Pancreas (tissue), 10 donors: Measurements from ENCODE around the gene NBEA. TPM values are rescaled to one million over a fixed set of nuclear protein-coding genes. Genes with fewer than 3 reads are reported as not detected.

Experiments used
- ATAC-seq, 4 donors: fragments of 200-7000 bp; cut with Tn5 transposase; one replicate each; pipeline versions ENCODE4 v1.8.0 to v1.9.1; 2020; ENCODE audit warnings: mild to moderate bottlenecking in 4 of 4, moderate library complexity in 4 of 4
- DNase-seq, 6 donors: peaks; one replicate each; pipeline ENCODE4 v3.0.0-alpha.2; 2020
- FAIRE-seq: peaks from 2 replicates; lab custom pipeline; 2012; peaks lifted over from hg19 to GRCh38; lab: Jason Lieb, UNC
- H3K27ac ChIP-seq, 4 donors: fragments of 200-600 bp; sonication (generic); 1 replicate in 3 of 4; 2 replicates in 1 of 4; pipeline versions ENCODE4 v1.5.0 to v1.8.0; 2020
- H3K27me3 ChIP-seq, 4 donors: fragments of 200-600 bp; one replicate each; pipeline ENCODE4 v1.8.0; 2021
- H3K36me3 ChIP-seq, 3 donors: fragments of 200-600 bp; sonication (generic) in 1 of 3; one replicate each; pipeline versions ENCODE4 v1.5.0 to v1.8.0; 2020 to 2021
- H3K4me1 ChIP-seq, 3 donors: fragments of 200-600 bp; one replicate each; pipeline ENCODE4 v1.8.0; 2021
- H3K4me3 ChIP-seq, 4 donors: fragments of 200-600 bp; sonication (generic) in 2 of 4; one replicate each; pipeline versions ENCODE4 v1.5.0 to v1.8.0; 2020 to 2021
- H3K9me3 ChIP-seq, 4 donors: fragments of 200-600 bp; one replicate each; pipeline ENCODE4 v1.8.0; 2021
- WGBS, 2 donors: extraction: QIAGEN DNeasy Blood & Tissue Kit; methylation state at CpG; one replicate each; pipeline ENCODE4 v1.1.7; 2013; 5-methylcytosine and 5-hydroxymethylcytosine counted together
- intact Hi-C, 3 donors: fragments of 100-400 bp; cut with DNase I; formaldehyde crosslinking; loops; one replicate each; pipeline versions ENCODE4 v1.11.1 to v1.14.2; 2022
- polyA plus RNA-seq, 2 donors: library from polyadenylated mRNA; stranded (reverse); fragments of 200-250 nt; gene quantifications; one replicate each; pipeline ENCODE4 v1.2.3, GENCODE V29; 2013
- total RNA-seq, 6 donors: library from RNA; stranded (reverse); fragmentation: NEBNext Ultra II Directional in 4 of 6; extraction: Animal tissue kit (Norgen Biotek cat#: 25700) in 4 of 6; gene quantifications; one replicate each; pipeline versions ENCODE4 v1.2.1 to v1.2.4, GENCODE V29; 2021 to 2023
- TF ChIP-seq, protein P1 (sequence below), 4 donors: fragments of 200-600 bp; sonication (generic) in 3 of 4; IDR thresholded peaks; one replicate each; pipeline versions ENCODE4 v1.5.0 to v1.8.0; 2021; ENCODE audit warnings: antibody characterized with exemption in 4 of 4
- donor health status: healthy with polysubstance abuse.
- donor health status: DM: no; HTN: no; CAD: no; lungs with moderate emphysema.
- donor health status: DM: no; HTN: no; CAD: no.
- donor health status: control.
- donor health status: control.
- donor health status: Bipolar disorder and iron deficiency.
- donor health status: DM: yes; HTN: yes; CAD: no.
- donor health status: DM: no; HTN: no; CAD: no.
- donor health status: DM: no; HTN: no; CAD: no.
- donor health status: DM: yes; HTN: yes; CAD: no.

NBEA gene
- total and polyA plus RNA-seq, 8 donors: 2.4 to 10.4 (median 4.8) TPM

DNA sequence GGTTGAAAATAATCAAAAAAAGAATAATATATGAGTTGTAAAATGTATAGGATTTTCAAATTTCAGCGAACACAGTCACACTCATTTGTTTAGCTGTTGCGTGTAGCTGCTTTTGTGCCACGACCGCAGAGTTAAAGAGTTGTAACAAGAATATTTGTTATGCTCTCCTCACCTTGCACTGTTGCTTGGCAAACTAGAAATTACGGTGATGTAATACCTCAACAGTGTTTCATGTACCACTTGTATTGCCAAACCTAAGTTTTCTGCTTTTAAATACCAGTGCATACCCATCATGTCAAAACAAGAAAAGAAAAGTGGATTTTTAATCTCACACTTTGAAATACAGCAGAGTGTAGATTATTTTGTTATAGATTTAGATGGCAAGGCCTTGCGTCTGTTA lies 201.1 kb downstream of the NBEA start:
- H3K27ac ChIP-seq: no peak overlapping the region
- DNase-seq: no peak
- WGBS, 2 donors: 96% methylated on average over 6 of the region's 6 CpGs
- TF ChIP-seq, protein P1, sequence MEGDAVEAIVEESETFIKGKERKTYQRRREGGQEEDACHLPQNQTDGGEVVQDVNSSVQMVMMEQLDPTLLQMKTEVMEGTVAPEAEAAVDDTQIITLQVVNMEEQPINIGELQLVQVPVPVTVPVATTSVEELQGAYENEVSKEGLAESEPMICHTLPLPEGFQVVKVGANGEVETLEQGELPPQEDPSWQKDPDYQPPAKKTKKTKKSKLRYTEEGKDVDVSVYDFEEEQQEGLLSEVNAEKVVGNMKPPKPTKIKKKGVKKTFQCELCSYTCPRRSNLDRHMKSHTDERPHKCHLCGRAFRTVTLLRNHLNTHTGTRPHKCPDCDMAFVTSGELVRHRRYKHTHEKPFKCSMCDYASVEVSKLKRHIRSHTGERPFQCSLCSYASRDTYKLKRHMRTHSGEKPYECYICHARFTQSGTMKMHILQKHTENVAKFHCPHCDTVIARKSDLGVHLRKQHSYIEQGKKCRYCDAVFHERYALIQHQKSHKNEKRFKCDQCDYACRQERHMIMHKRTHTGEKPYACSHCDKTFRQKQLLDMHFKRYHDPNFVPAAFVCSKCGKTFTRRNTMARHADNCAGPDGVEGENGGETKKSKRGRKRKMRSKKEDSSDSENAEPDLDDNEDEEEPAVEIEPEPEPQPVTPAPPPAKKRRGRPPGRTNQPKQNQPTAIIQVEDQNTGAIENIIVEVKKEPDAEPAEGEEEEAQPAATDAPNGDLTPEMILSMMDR (IDR thresholded peaks at IDR 0.05): no peak
- H3K4me3 ChIP-seq: no peak overlapping the region
- H3K4me1 ChIP-seq: no peaks in the 10 kb centered on the region
- H3K9me3 ChIP-seq: no peaks in the 10 kb centered on the region
- FAIRE-seq: no peak
- H3K27me3 ChIP-seq: no peaks in the 10 kb centered on the region
- intact Hi-C loops: no loop called here
- no peak for ATAC-seq
- no peaks in the 10 kb centered on the region for H3K36me3 ChIP-seq

DNA sequence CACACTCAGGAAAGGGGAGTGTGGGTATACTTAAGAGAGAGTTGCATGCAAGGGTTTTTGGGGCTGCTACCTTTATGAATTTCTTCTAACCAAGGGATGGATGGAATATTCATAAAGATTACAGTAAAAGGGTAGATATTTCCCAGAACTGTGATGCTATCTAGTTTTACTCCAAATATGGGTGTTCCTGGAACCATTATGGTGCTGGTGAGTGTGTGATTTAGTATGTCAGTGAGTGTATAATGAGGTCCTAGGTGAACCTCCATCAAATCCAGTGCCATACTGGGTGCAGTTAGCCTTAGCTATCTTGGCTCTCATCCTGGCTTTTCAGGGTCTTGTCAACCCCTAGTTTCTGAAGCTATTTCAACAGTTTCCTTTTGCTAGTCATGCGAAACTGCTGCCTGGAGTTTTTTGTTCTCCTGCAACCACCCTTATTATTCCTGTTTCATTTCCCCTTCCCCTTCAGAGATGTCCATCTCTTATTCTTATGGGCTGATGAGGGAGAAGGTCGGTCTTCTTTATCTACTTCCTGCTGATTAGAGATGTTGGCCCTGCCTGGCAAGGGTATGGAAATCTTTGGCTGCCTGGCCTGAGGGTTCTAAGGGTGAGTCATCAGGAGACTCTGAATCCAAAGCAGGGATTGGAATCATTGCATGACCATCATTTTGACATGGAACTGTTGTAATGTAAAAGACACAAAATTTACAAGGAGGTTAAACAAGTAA lies 202.3 kb downstream of the NBEA start:
- ATAC-seq: peak in 1 of 4 donors; percentile 16
- DNase-seq: no peak
- intact Hi-C loops: no loop called here
- Histone ChIP-seq H3K9me3 (no peaks in the 10 kb centered on the region), H3K4me3 (no peak overlapping the region), H3K27me3 (no peaks in the 10 kb centered on the region), H3K4me1 (no peaks in the 10 kb centered on the region), H3K27ac (no peak overlapping the region), H3K36me3 (no peaks in the 10 kb centered on the region)
- WGBS, 2 donors: 67 to 73% methylated on average over 2 of the region's 2 CpGs
- TF ChIP-seq, protein P1 (IDR thresholded peaks at IDR 0.05): no peak
- FAIRE-seq: no peak

DNA sequence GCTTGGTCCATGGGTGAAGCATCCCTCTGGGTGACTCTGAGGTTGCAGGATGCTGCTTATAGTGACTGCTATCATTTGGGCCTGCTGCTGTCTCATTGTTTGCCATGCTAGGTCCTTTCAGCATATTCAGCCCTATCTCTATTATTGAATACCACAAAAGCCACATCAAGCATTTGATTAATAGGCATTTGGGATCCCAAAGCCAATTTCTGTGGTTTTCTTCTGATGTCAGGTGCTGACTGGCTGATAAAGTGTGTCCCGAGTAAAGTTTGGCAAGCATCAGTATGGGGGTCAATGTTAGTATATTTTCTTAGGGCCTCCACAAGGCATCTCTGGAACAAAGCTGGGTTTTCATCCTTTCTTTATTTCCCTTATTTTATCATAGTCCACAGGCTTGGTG lies 204.6 kb downstream of the NBEA start:
- FAIRE-seq (no peak), DNase-seq (no peak), ATAC-seq (no peak)
- no peak overlapping the region for H3K27ac ChIP-seq
- H3K4me1 ChIP-seq: no peaks in the 10 kb centered on the region
- TF ChIP-seq, protein P1 (IDR thresholded peaks at IDR 0.05): no peak
- WGBS, 2 donors: 68 to 79% methylated on average over 1 of the region's 1 CpG
- H3K27me3 ChIP-seq: no peaks in the 10 kb centered on the region
- intact Hi-C loops: no loop called here
- no peaks in the 10 kb centered on the region for H3K36me3 ChIP-seq
- no peaks in the 10 kb centered on the region for H3K9me3 ChIP-seq
- no peak overlapping the region for H3K4me3 ChIP-seq

DNA sequence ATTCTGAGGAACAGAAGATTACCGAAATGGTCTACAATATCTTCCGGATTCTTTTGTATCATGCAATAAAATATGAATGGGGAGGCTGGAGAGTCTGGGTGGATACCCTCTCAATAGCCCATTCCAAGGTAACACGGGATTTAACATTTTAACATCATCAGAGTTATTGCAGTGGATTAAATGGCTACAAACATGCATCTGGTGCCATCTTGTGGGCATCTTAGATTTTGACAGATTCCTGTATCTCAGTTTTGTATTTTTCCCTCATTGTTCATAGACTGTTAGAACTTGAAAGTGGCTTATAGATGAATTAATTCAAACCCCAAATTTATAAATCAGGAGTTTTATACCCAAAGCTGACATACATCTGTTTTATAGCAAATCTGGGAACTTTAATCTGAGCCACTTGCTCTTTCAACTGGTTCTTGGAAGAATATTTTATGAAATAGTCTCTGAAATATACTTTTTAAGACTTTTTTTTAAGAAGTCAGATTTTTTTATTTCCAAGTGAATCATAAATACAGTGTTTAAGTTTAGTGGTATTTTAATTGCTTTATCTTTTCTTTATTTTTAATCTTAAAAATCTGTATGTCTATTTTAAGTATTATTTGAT lies 215.2 kb downstream of the NBEA start:
- intact Hi-C loops: loop anchor here in 1 of 3 donors (10.0 kb wide), 1 partner anchor 1222 kb away; no protein-coding TSS in a partner anchor
- WGBS, 2 donors: 27 to 38% methylated on average over 3 of the region's 3 CpGs

More for the DNA sequence above, 215.2 kb downstream of the NBEA start:
- Histone ChIP-seq H3K27me3 (no peaks in the 10 kb centered on the region), H3K4me3 (no peak overlapping the region), H3K36me3 (no peaks in the 10 kb centered on the region), H3K4me1 (no peaks in the 10 kb centered on the region), H3K9me3 (no peaks in the 10 kb centered on the region), H3K27ac (no peak overlapping the region)
- peak in 1 of 6 donors; percentile 33 for DNase-seq
- TF ChIP-seq, protein P1 (IDR thresholded peaks at IDR 0.05): peak in 3 of 4 donors; percentile 24 to 42 (median 38)
- FAIRE-seq: peak; percentile 82
- ATAC-seq: peak; percentile 64 to 82 (median 79)
